AG04450 (cell line): ENCODE measurements around the gene RIC1. TPM values are rescaled to one million over a fixed set of nuclear protein-coding genes. Genes with fewer than 3 reads are reported as not detected.

ENCODE experiments used
- CTCF ChIA-PET: fragments of 300-600, 350-600 bp; formaldehyde crosslinking; extraction: SDS; loops from one replicate; lab custom pipeline; 2022; ENCODE audit warnings: antibody characterized with exemption, inconsistent platforms; lab: Charles Lee
- POLR2A ChIA-PET: fragments of 350-600 bp; formaldehyde crosslinking; extraction: SDS; loops from one replicate; lab custom pipeline; 2021; ENCODE audit warnings: antibody characterized with exemption, inconsistent platforms; lab: Yijun Ruan, JAX
- DNase-seq: peaks from one replicate; pipeline ENCODE4 v3.0.0-alpha.2; 2011; ENCODE audit warnings: low read depth, low spot score
- H3K27ac ChIP-seq: one replicate; pipeline ENCODE4 v1.5.1; 2012; ENCODE audit warnings: low read depth, low read length, control low read depth
- H3K27me3 ChIP-seq: one replicate; pipeline ENCODE4 v1.6.0; 2012; ENCODE audit warnings: low read length; ENCODE audit not compliant: control insufficient read depth, insufficient read depth
- H3K4me3 ChIP-seq: 2 replicates; pipeline ENCODE4 v1.5.1; 2011; ENCODE audit warnings: mild to moderate bottlenecking, low read depth, low read length, control low read depth
- H3K9me3 ChIP-seq: 2 replicates; pipeline ENCODE4 v1.5.1; 2012; ENCODE audit warnings: low read length; ENCODE audit not compliant: control insufficient read depth, insufficient read depth
- polyA plus RNA-seq: library from polyadenylated mRNA; depleted of rRNA; stranded (reverse); fragments of >200 nt; gene quantifications from 2 replicates; pipeline ENCODE4 v1.2.3, GENCODE V29; 2011
- TF ChIP-seq, protein P1 (sequence below): IDR thresholded peaks from 2 replicates; pipeline ENCODE4 v1.5.1; 2011; ENCODE audit warnings: low read depth, low read length, control low read depth, inconsistent platforms

RIC1 gene
- polyA plus RNA-seq, 1 experiment, result 65.4 TPM

DNA sequence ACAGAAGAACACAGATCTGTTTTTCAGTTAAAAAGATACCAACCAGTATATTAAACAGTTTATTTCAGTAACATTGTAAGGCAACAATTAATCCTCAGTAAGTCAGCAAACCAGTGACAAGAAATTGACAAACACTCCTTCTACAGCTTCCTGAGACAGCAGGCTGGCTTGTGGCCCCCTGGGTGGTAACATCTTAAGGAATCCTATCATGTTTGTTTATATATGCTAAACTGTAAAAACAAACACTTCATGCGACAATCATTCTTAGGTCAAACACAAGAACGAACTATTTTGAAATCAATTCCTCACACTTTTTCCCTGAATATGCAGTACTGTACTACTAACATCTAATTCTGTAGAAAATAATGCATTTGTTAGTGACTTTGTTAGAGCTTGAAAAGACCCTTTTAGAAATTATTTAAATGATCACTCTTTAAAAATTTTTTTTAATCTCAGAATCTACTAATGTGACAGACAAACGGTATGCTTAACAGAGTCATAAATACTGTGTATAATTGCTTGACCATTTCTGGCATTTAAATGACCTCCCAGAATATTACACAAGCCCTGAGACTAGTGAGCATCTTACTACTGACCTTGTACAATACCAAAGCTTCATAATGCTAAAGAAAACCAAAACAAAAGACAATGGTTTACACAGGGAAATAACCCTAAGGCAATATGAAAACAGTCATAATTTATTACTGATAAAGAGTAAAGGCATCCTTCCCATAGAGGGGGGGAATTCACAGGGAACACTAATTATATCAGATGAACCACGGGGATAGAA is 155.8 kb downstream of the RIC1 start:
- ChIA-PET CTCF (interaction anchor here (1.2 kb wide), 1 partner anchor 10 kb away, joined by 3 read pairs; no protein-coding TSS in a partner anchor), POLR2A (no interaction called here)
- H3K27me3 ChIP-seq, result no peaks in the 10 kb centered on the region
- H3K4me3 ChIP-seq, result no peak overlapping the region
- no peak for DNase-seq
- peaks cover 5% of the 10 kb centered on the region; the same call in 1 of the 2 replicates for H3K9me3 ChIP-seq
- no peak overlapping the region for H3K27ac ChIP-seq
- TF ChIP-seq, protein P1, sequence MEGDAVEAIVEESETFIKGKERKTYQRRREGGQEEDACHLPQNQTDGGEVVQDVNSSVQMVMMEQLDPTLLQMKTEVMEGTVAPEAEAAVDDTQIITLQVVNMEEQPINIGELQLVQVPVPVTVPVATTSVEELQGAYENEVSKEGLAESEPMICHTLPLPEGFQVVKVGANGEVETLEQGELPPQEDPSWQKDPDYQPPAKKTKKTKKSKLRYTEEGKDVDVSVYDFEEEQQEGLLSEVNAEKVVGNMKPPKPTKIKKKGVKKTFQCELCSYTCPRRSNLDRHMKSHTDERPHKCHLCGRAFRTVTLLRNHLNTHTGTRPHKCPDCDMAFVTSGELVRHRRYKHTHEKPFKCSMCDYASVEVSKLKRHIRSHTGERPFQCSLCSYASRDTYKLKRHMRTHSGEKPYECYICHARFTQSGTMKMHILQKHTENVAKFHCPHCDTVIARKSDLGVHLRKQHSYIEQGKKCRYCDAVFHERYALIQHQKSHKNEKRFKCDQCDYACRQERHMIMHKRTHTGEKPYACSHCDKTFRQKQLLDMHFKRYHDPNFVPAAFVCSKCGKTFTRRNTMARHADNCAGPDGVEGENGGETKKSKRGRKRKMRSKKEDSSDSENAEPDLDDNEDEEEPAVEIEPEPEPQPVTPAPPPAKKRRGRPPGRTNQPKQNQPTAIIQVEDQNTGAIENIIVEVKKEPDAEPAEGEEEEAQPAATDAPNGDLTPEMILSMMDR, result no peak

DNA sequence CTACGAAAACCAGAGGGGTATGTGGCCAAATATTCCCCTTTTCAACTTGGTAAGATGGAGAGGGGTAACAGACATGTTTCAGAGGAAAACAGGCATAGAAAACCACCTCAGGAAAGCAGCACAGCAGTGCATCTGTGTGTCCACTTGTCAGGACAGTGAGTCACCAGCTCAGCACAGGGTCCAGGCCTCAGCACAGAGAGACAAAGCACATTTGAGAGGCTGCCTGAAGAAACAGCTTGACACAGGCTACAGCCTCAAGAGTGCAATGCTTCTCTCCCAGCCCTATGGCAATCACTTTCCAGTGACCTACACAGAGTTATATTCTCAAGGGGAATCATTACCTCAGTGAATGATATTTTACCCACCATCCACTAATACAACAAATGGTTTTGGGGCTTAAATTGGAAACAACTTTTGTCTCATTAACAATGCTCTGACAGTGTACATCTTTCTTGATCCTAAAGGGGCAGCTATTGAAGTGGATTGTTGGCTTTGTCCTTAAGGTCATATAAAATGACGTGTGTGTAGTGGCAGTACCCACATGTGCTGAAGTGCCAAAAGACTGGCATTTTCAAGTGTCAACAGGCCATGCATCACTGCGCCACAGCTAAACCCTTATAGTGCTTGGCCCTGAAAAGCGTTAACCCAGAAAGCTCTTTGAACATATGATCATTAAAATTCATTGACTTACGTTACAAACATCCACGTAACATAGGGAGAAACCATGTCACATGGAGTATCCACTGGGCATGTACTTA is 157.6 kb downstream of the RIC1 start:
- Histone ChIP-seq H3K9me3 (no peaks in the 10 kb centered on the region), H3K4me3 (no peak overlapping the region), H3K27me3 (no peaks in the 10 kb centered on the region), H3K27ac (no peak overlapping the region)
- no peak for DNase-seq
- POLR2A ChIA-PET, result no interaction called here
- CTCF ChIA-PET, result interaction anchor here (0.5 to 0.7 kb wide), 2 partner anchors 45 to 46 kb away, joined by 3 to 4 read pairs; partner anchors contain the start of gene ERMP1
- TF ChIP-seq, protein P1, result no peak

DNA sequence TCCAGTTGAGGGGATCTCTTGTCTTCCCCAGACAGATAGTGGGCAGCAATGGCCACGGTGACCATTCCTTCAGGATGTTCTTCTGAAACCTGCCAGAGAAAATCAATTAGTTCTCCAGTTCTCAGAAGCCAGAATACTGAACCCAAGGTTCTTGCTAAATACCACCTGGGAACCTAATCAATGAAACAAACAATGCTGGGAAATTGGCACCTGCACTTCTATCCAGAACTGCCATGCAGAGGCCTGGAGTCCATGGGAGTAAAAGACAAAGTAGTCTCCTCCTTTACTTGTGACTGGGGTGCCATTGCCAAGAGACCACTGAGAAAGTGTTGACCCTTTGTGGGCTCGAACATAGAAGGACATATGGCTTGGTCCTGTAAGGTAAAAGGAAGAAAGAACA is 158.3 kb downstream of the RIC1 start:
- H3K9me3 ChIP-seq, result no peaks in the 10 kb centered on the region
- no peak overlapping the region for H3K27ac ChIP-seq
- ChIA-PET POLR2A (no interaction called here), CTCF (interaction anchor here (0.7 kb wide), 1 partner anchor 45 kb away, joined by 3 read pairs; the partner anchor contains the start of gene ERMP1)
- H3K4me3 ChIP-seq, result no peak overlapping the region
- no peak for DNase-seq
- TF ChIP-seq, protein P1, result no peak
- no peaks in the 10 kb centered on the region for H3K27me3 ChIP-seq

DNA sequence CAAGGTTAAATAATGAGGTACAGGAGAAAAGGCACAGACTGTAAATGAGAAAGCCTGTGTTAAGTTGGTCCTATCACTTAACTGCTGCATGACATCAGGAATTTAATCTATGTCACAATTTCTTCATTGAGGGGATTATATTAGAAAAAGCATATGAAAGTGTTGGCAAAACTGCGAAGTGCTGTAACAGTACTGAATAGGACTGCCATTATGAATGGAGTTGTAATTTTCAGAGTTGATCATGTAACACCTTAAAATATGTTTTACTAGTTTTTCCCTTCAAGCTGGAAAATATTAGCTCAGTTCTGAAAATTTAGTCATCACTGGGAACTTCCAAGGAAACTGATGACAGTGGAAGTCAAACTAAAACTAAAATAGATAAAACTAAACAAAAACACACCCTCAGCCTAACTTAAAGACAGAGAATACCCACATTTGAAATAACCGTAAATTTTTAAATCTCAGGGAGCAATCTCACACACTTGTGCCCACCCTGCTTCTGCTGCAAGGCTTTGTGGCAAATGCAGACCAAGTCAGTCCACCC is 158.9 kb downstream of the RIC1 start:
- Histone ChIP-seq H3K9me3 (no peaks in the 10 kb centered on the region), H3K4me3 (no peak overlapping the region), H3K27ac (no peak overlapping the region), H3K27me3 (no peaks in the 10 kb centered on the region)
- POLR2A ChIA-PET, result no interaction called here
- TF ChIP-seq, protein P1, result no peak
- no peak for DNase-seq
- CTCF ChIA-PET, result no interaction called here
